Pancreas (tissue), 10 donors: Measurements from ENCODE around the gene ATXN1. TPM values are rescaled to one million over a fixed set of nuclear protein-coding genes. Genes with fewer than 3 reads are reported as not detected.

ENCODE experiments used
- ATAC-seq, 4 donors: fragments of 200-7000 bp; cut with Tn5 transposase; one replicate each; pipeline versions ENCODE4 v1.8.0 to v1.9.1; 2020; ENCODE audit warnings: mild to moderate bottlenecking in 4 of 4, moderate library complexity in 4 of 4
- DNase-seq, 6 donors: peaks; one replicate each; pipeline ENCODE4 v3.0.0-alpha.2; 2020
- FAIRE-seq: peaks from 2 replicates; lab custom pipeline; 2012; peaks lifted over from hg19 to GRCh38; lab: Jason Lieb, UNC
- H3K27ac ChIP-seq, 4 donors: fragments of 200-600 bp; sonication (generic); 1 replicate in 3 of 4; 2 replicates in 1 of 4; pipeline versions ENCODE4 v1.5.0 to v1.8.0; 2020
- H3K27me3 ChIP-seq, 4 donors: fragments of 200-600 bp; one replicate each; pipeline ENCODE4 v1.8.0; 2021
- H3K36me3 ChIP-seq, 3 donors: fragments of 200-600 bp; sonication (generic) in 1 of 3; one replicate each; pipeline versions ENCODE4 v1.5.0 to v1.8.0; 2020 to 2021
- H3K4me1 ChIP-seq, 3 donors: fragments of 200-600 bp; one replicate each; pipeline ENCODE4 v1.8.0; 2021
- H3K4me3 ChIP-seq, 4 donors: fragments of 200-600 bp; sonication (generic) in 2 of 4; one replicate each; pipeline versions ENCODE4 v1.5.0 to v1.8.0; 2020 to 2021
- H3K9me3 ChIP-seq, 4 donors: fragments of 200-600 bp; one replicate each; pipeline ENCODE4 v1.8.0; 2021
- whole genome bisulfite sequencing, 2 donors: extraction: QIAGEN DNeasy Blood & Tissue Kit; methylation state at CpG; one replicate each; pipeline ENCODE4 v1.1.7; 2013; 5-methylcytosine and 5-hydroxymethylcytosine counted together
- intact Hi-C, 3 donors: fragments of 100-400 bp; cut with DNase I; formaldehyde crosslinking; loops; one replicate each; pipeline versions ENCODE4 v1.11.1 to v1.14.2; 2022
- polyA plus RNA-seq, 2 donors: library from polyadenylated mRNA; stranded (reverse); fragments of 200-250 nt; gene quantifications; one replicate each; pipeline ENCODE4 v1.2.3, GENCODE V29; 2013
- total RNA-seq, 6 donors: library from RNA; stranded (reverse); fragmentation: NEBNext Ultra II Directional in 4 of 6; extraction: Animal tissue kit (Norgen Biotek cat#: 25700) in 4 of 6; gene quantifications; one replicate each; pipeline versions ENCODE4 v1.2.1 to v1.2.4, GENCODE V29; 2021 to 2023
- TF ChIP-seq, protein P1 (sequence below), 4 donors: fragments of 200-600 bp; sonication (generic) in 3 of 4; IDR thresholded peaks; one replicate each; pipeline versions ENCODE4 v1.5.0 to v1.8.0; 2021; ENCODE audit warnings: antibody characterized with exemption in 4 of 4
- donor health status: healthy with polysubstance abuse.
- donor health status: DM: no; HTN: no; CAD: no; lungs with moderate emphysema.
- donor health status: DM: no; HTN: no; CAD: no.
- donor health status: control.
- donor health status: control.
- donor health status: Bipolar disorder and iron deficiency.
- donor health status: DM: yes; HTN: yes; CAD: no.
- donor health status: DM: no; HTN: no; CAD: no.
- donor health status: DM: no; HTN: no; CAD: no.
- donor health status: DM: yes; HTN: yes; CAD: no.

ATXN1 gene
- total and polyA plus RNA-seq, 8 donors, result 4.9 to 38.6 (median 20.5) TPM

DNA sequence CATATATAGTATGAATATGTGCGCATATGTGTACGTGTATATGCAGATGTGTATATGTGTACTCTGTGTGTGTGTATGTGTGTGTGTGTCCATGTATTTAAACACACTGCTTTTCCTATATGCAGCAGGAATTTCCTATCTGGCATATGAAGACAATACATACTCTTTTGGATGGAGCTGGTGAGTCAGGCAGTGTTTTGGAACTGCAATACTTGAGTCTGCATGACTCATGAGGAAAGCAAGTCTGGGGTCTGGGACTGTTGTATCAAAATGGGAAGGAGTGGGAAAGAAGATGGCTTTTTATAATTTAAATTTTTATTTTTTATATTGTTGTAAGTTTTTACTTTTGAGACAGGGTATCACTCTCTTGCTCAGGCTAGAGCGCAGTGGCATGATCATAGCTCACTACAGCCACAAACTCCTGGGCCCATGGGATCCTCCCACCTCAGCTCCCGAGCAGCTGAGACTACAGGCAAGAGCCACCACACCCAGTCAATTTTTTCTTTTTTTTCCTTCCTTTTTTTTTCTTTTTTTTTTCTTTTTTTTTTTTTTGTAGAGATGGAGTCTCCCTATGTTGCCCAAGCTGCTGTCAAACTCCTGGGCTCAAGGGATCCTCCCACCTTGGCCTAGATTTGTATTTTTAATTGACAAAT lies 72.2 kb downstream of the ATXN1 start:
- peaks cover 0 to 1% (median under 1%) of the 10 kb centered on the region in 3 donors for H3K4me1 ChIP-seq
- intact Hi-C loops, result no loop called here
- no peaks in the 10 kb centered on the region for H3K27me3 ChIP-seq
- no peaks in the 10 kb centered on the region for H3K9me3 ChIP-seq
- no peak overlapping the region for H3K4me3 ChIP-seq
- WGBS, 2 donors, result 95 to 98% methylated on average over 4 of the region's 4 CpGs
- peak in 2 of 4 donors; percentile 28 to 43 for ATAC-seq
- no peaks in the 10 kb centered on the region for H3K36me3 ChIP-seq
- no peak for FAIRE-seq
- H3K27ac ChIP-seq, result no peak overlapping the region
- no peak for DNase-seq
- TF ChIP-seq, protein P1, sequence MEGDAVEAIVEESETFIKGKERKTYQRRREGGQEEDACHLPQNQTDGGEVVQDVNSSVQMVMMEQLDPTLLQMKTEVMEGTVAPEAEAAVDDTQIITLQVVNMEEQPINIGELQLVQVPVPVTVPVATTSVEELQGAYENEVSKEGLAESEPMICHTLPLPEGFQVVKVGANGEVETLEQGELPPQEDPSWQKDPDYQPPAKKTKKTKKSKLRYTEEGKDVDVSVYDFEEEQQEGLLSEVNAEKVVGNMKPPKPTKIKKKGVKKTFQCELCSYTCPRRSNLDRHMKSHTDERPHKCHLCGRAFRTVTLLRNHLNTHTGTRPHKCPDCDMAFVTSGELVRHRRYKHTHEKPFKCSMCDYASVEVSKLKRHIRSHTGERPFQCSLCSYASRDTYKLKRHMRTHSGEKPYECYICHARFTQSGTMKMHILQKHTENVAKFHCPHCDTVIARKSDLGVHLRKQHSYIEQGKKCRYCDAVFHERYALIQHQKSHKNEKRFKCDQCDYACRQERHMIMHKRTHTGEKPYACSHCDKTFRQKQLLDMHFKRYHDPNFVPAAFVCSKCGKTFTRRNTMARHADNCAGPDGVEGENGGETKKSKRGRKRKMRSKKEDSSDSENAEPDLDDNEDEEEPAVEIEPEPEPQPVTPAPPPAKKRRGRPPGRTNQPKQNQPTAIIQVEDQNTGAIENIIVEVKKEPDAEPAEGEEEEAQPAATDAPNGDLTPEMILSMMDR (IDR thresholded peaks at IDR 0.05), result no peak

- WGBS, 2 donors, result 89 to 97% methylated on average over 1 of the region's 1 CpG
Measured at GRCh38 chr6:16688436-16688835, 72.8 kb downstream of the ATXN1 start.

GRCh38 chr6:16687045-16687444 lies 74.2 kb downstream of the ATXN1 start:
- 93% methylated on average over 3 of the region's 3 CpGs for WGBS, 2 donors
- peaks cover 3% of the 10 kb centered on the region in 3 donors for H3K4me1 ChIP-seq
- TF ChIP-seq, protein P1 (IDR thresholded peaks at IDR 0.05), result no peak
- FAIRE-seq (no peak), ATAC-seq (no peak), DNase-seq (no peak)
- no peaks in the 10 kb centered on the region for H3K9me3 ChIP-seq
- H3K36me3 ChIP-seq, result no peaks in the 10 kb centered on the region
- H3K4me3 ChIP-seq, result no peak overlapping the region
- no peaks in the 10 kb centered on the region for H3K27me3 ChIP-seq
- H3K27ac ChIP-seq, result no peak overlapping the region
- intact Hi-C loops, result no loop called here

More at GRCh38 chr6:16688436-16688835, 72.8 kb downstream of the ATXN1 start:
- TF ChIP-seq, protein P1 (IDR thresholded peaks at IDR 0.05), result no peak
- no peaks in the 10 kb centered on the region for H3K27me3 ChIP-seq
- H3K4me1 ChIP-seq, result peaks cover 3% of the 10 kb centered on the region in 3 donors
- DNase-seq, result no peak
- intact Hi-C loops, result no loop called here
- FAIRE-seq, result no peak
- no peak for ATAC-seq
- no peak overlapping the region for H3K4me3 ChIP-seq
- H3K36me3 ChIP-seq, result no peaks in the 10 kb centered on the region
- H3K9me3 ChIP-seq, result no peaks in the 10 kb centered on the region
- no peak overlapping the region for H3K27ac ChIP-seq

DNA sequence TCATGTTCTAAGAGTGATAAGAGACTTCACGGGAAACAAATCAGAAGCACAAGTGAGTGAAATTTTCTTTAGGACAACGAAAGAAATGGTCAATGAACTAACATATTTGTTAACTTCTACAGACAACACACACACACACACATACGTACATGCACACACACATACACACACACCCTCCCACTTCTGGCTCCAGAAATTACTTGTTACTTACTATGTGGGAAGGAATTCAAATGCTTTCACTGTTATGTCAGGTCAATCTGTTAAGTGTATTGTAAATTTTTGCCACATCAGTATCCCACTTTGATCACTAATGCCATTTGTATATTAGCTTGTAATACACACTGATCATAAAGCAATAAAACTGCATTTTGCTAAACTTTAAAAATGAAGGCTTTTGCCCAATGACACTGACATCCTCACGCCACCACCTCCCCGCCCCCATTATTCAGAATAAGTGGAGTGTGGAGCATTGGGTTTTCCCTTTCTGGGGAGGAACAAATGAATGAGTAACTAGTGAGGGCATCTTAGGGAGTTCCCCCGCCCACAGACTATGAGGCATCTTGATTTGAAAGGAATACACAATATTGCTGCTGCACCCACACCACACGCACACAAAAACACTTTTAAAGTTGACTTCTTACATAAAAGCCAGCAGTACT lies 76.2 kb downstream of the ATXN1 start:
- DNase-seq, result no peak
- H3K36me3 ChIP-seq, result no peaks in the 10 kb centered on the region
- peaks cover 3% of the 10 kb centered on the region in 3 donors for H3K4me1 ChIP-seq
- no peak overlapping the region for H3K27ac ChIP-seq
- H3K27me3 ChIP-seq, result no peaks in the 10 kb centered on the region
- TF ChIP-seq, protein P1 (IDR thresholded peaks at IDR 0.05), result no peak
- WGBS, 2 donors, result 93% methylated on average over 7 of the region's 7 CpGs
- FAIRE-seq, result no peak
- peak in 1 of 4 donors; percentile 23 for ATAC-seq
- H3K4me3 ChIP-seq, result no peak overlapping the region
- intact Hi-C loops, result no loop called here
- no peaks in the 10 kb centered on the region for H3K9me3 ChIP-seq
